Measurements from ENCODE around the gene MFAP2.

GRCh38 chr1:17023573-17023972, 43.2 kb upstream of the MFAP2 start:
- TF ChIP-seq, protein P1, sequence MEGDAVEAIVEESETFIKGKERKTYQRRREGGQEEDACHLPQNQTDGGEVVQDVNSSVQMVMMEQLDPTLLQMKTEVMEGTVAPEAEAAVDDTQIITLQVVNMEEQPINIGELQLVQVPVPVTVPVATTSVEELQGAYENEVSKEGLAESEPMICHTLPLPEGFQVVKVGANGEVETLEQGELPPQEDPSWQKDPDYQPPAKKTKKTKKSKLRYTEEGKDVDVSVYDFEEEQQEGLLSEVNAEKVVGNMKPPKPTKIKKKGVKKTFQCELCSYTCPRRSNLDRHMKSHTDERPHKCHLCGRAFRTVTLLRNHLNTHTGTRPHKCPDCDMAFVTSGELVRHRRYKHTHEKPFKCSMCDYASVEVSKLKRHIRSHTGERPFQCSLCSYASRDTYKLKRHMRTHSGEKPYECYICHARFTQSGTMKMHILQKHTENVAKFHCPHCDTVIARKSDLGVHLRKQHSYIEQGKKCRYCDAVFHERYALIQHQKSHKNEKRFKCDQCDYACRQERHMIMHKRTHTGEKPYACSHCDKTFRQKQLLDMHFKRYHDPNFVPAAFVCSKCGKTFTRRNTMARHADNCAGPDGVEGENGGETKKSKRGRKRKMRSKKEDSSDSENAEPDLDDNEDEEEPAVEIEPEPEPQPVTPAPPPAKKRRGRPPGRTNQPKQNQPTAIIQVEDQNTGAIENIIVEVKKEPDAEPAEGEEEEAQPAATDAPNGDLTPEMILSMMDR (IDR thresholded peaks at IDR 0.05) = no peak
- TF ChIP-seq POLR2AphosphoS5 (IDR thresholded peaks at IDR 0.05; ENCODE audit: low read depth, low read length) = no peak
- TF ChIP-seq, protein P2, sequence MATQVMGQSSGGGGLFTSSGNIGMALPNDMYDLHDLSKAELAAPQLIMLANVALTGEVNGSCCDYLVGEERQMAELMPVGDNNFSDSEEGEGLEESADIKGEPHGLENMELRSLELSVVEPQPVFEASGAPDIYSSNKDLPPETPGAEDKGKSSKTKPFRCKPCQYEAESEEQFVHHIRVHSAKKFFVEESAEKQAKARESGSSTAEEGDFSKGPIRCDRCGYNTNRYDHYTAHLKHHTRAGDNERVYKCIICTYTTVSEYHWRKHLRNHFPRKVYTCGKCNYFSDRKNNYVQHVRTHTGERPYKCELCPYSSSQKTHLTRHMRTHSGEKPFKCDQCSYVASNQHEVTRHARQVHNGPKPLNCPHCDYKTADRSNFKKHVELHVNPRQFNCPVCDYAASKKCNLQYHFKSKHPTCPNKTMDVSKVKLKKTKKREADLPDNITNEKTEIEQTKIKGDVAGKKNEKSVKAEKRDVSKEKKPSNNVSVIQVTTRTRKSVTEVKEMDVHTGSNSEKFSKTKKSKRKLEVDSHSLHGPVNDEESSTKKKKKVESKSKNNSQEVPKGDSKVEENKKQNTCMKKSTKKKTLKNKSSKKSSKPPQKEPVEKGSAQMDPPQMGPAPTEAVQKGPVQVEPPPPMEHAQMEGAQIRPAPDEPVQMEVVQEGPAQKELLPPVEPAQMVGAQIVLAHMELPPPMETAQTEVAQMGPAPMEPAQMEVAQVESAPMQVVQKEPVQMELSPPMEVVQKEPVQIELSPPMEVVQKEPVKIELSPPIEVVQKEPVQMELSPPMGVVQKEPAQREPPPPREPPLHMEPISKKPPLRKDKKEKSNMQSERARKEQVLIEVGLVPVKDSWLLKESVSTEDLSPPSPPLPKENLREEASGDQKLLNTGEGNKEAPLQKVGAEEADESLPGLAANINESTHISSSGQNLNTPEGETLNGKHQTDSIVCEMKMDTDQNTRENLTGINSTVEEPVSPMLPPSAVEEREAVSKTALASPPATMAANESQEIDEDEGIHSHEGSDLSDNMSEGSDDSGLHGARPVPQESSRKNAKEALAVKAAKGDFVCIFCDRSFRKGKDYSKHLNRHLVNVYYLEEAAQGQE (IDR thresholded peaks at IDR 0.05; ENCODE audit: insufficient read depth in 1 of 2, low read depth in 2 of 2, low read length in 1 of 2) = no peak
- no peak for TF ChIP-seq SIN3A (IDR thresholded peaks at IDR 0.05; ENCODE audit: borderline replicate concordance, insufficient read depth, low read depth, low read length)
